Measurements from ENCODE around the gene ETV3. TPM values are rescaled to one million over a fixed set of nuclear protein-coding genes. Genes with fewer than 3 reads are reported as not detected.
"Not testable (repeated sequence)": the region's sequence is repeated elsewhere in the genome, so short reads cannot be mapped to it uniquely, and the experiment has no call there.

Gene ETV3
- total RNA-seq: 10 to 100 TPM in 1 of 2 donors, 1 to 10 TPM in 1; 9.0 to 12.0 TPM

DNA sequence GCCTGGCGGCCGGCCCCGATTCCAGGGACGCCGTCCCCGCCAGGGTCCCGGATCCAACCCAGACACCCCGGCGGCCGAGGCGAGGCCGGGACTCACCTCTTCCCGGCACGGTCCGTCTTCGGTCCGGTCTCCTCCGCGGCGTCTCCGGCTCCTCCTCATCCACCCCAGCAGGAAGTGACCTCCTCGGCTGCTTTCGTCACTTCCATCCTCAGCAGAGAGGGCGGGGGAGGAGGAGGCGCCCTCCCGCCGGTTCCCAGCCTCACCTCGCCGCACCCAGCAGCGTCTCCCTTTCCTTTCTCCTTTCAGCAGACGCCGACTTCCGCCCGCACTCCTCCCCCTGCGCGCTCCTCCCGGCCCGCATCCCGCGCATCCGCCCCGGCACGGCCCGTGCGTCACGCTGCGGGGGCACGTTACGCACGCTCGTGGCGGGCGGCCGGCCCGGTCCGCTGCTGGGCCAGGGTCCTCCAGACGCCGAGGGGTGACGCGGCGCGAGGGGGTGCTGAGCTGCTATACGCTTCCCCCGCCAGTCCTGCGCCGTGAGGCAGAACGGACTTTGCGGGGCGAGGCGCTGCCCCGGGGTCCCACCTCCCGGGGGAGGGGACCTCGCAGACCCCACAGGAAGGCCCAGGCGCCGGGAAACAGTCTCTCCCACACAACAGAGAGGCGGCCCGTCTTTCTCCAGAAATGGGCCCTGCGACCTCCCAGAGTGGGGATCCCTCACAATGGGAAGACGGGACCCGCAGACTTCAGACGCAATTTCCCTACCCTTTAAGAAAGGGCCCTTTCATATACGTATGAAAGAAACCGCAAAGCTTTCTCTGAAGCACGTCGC is at the start of gene ETV3:
ETV3 (minus strand) TSS at position 176 of the 832 bp plus-strand sequence. CDS start 2,043 bp downstream, outside the sequence.
- DNase-seq (ENCODE audit: low spot score): peak; percentile 90
- Histone ChIP-seq H3K4me3 (peak within 1 kb of the TSS; percentile 97 to 98), H3K9me3 (no peaks in the 10 kb centered on the region), H3K4me1 (peaks cover 0 to 26% of the 10 kb centered on the region in 2 donors), H3K27ac (peak within 1 kb of the TSS; percentile 98), H3K27me3 (no peaks in the 10 kb centered on the region), H3K36me3 (peaks cover 26% of the 10 kb centered on the region)
- TF ChIP-seq, protein P1, sequence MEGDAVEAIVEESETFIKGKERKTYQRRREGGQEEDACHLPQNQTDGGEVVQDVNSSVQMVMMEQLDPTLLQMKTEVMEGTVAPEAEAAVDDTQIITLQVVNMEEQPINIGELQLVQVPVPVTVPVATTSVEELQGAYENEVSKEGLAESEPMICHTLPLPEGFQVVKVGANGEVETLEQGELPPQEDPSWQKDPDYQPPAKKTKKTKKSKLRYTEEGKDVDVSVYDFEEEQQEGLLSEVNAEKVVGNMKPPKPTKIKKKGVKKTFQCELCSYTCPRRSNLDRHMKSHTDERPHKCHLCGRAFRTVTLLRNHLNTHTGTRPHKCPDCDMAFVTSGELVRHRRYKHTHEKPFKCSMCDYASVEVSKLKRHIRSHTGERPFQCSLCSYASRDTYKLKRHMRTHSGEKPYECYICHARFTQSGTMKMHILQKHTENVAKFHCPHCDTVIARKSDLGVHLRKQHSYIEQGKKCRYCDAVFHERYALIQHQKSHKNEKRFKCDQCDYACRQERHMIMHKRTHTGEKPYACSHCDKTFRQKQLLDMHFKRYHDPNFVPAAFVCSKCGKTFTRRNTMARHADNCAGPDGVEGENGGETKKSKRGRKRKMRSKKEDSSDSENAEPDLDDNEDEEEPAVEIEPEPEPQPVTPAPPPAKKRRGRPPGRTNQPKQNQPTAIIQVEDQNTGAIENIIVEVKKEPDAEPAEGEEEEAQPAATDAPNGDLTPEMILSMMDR (IDR thresholded peaks at IDR 0.05): peak in 1 of 2 donors; percentile 10

- Histone ChIP-seq H3K9me3 (no peaks in the 10 kb centered on the region), H3K36me3 (no peaks in the 10 kb centered on the region), H3K4me1 (no peaks in the 10 kb centered on the region), H3K27me3 (no peaks in the 10 kb centered on the region), H3K4me3 (no peak overlapping the region), H3K27ac (no peak overlapping the region)
- no peak for DNase-seq (ENCODE audit: low spot score)
- TF ChIP-seq, protein P1 (IDR thresholded peaks at IDR 0.05): no peak
Observed at GRCh38 chr1:157186281-157186992, 48.2 kb upstream of the ETV3 start.

GRCh38 chr1:157183870-157184269 is 45.7 kb upstream of the ETV3 start:
- Histone ChIP-seq H3K36me3 (no peaks in the 10 kb centered on the region), H3K4me1 (no peaks in the 10 kb centered on the region), H3K27me3 (no peaks in the 10 kb centered on the region)

DNA sequence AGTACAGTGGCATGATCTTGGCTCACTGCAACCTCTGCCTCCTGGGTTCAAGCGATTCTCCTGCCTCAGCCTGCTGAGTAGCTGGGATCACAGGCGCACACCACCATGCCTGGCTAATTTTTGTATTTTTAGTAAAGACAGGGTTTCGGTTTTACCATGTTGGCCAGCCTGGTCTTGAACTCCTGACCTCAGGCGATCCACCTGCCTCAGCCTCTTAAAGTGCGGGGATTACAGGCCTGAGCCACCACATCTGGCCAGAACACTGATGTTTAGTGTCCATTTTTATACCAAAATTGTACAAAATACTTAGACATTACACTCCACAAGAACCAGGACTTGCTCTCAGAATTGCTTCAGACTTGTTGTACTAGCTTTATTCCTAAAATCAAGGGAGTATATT is 44.2 kb upstream of the ETV3 start:
- DNase-seq (ENCODE audit: low spot score); H3K27me3 ChIP-seq; H3K4me1 ChIP-seq; H3K4me3 ChIP-seq; H3K36me3 ChIP-seq; H3K27ac ChIP-seq; H3K9me3 ChIP-seq: not testable (repeated sequence)

More at GRCh38 chr1:157183870-157184269, 45.7 kb upstream of the ETV3 start:
- no peak overlapping the region for H3K27ac ChIP-seq
- TF ChIP-seq, protein P1 (IDR thresholded peaks at IDR 0.05): no peak
- no peaks in the 10 kb centered on the region for H3K9me3 ChIP-seq
- no peak overlapping the region for H3K4me3 ChIP-seq
- no peak for DNase-seq (ENCODE audit: low spot score)

DNA sequence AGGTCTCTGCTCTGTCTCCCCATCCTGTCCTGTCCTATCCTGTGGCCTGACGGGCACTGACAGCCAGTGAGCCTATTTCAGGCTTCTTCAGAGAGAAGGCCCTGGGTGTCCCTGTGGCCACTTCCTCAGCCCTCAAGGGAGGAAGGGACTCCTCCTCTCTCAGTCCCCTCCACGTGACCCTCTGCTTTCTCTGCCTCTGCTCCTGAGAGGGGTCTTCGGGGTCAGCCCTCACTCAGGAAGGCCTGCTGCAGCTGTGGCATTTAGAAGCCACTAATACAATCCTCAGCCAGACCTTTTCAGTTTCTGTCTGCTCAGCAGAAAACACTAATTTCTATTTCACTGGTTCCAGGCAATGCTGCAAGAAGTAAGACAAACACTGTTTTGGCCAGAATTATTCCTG is 43.6 kb upstream of the ETV3 start:
- no peak overlapping the region for H3K4me3 ChIP-seq
- no peak for DNase-seq (ENCODE audit: low spot score)
- no peaks in the 10 kb centered on the region for H3K36me3 ChIP-seq
- H3K27me3 ChIP-seq: no peaks in the 10 kb centered on the region
- no peaks in the 10 kb centered on the region for H3K4me1 ChIP-seq
- no peaks in the 10 kb centered on the region for H3K9me3 ChIP-seq
- no peak overlapping the region for H3K27ac ChIP-seq
- TF ChIP-seq, protein P1 (IDR thresholded peaks at IDR 0.05): no peak

DNA sequence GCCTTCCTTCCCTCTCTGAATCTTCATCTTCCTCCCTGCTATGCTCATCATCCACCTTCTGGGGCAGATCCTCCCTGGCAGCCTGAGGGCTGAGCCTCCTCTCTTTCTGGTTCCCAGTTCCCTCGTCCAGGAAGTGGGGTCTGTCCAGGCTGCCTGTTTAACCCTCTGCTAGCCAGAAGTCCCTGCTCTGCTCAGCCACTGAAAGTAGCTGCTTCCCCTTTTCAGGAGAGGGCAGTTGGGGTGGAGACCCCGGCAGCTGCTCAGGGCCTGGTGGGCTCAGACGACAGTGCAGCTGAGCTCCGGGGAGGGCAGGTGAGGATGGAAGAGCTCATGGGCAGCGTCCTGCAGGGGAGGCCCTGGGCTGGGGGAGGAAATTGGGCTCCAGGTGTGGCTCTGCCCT is 43.1 kb upstream of the ETV3 start:
- Histone ChIP-seq H3K9me3 (no peaks in the 10 kb centered on the region), H3K4me1 (no peaks in the 10 kb centered on the region), H3K36me3 (no peaks in the 10 kb centered on the region), H3K27me3 (no peaks in the 10 kb centered on the region), H3K27ac (no peak overlapping the region), H3K4me3 (no peak overlapping the region)
- no peak for DNase-seq (ENCODE audit: low spot score)
- TF ChIP-seq, protein P1 (IDR thresholded peaks at IDR 0.05): no peak

Measured in right atrium auricular region (tissue), 2 donors.